ENCODE measurements around the gene TM6SF1. TPM values are rescaled to one million over a fixed set of nuclear protein-coding genes. Genes with fewer than 3 reads are reported as not detected.

Gene TM6SF1
- total RNA-seq, 1 experiment from 2014 or later: not detected

- DNase-seq (no peak), ATAC-seq (no peak)
- no peaks in the 10 kb centered on the region for H3K27me3 ChIP-seq (ENCODE audit: low read length)
- H3K9me2 ChIP-seq (replicated peaks; ENCODE audit: low read length): no peaks in the 10 kb centered on the region
- no peak overlapping the region for H2AFZ ChIP-seq (ENCODE audit: low read length)
- TF ChIP-seq CTCF (conservative IDR thresholded peaks at IDR 0.05; ENCODE audit: low read depth, low read length) (no peak), EZH2 (IDR thresholded peaks at IDR 0.05; ENCODE audit: low read length, unreplicated experiment) (no peak), EZH2phosphoT487 (IDR thresholded peaks at IDR 0.05; ENCODE audit: borderline replicate concordance, low read length) (no peak)
- ChIA-PET CTCF (no interaction called here), POLR2A (ENCODE audit: unreplicated experiment) (no interaction called here)
- H3K4me2 ChIP-seq (ENCODE audit: low read length): no peak overlapping the region
- no peak overlapping the region for H3K4me3 ChIP-seq (ENCODE audit: low read length)
- H3F3A ChIP-seq (ENCODE audit: low read length, unreplicated experiment): no peaks in the 10 kb centered on the region
- BruUV-seq (replicated peaks): no TSS peak
- no peak overlapping the region for H3K9ac ChIP-seq (ENCODE audit: low read length)
- intact Hi-C loops (cut with micrococcal nuclease): no loop called here
- no peaks in the 10 kb centered on the region for H3K79me2 ChIP-seq (ENCODE audit: low read length)
- H3K36me3 ChIP-seq (ENCODE audit: low read depth, low read length): no peaks in the 10 kb centered on the region
- no peaks in the 10 kb centered on the region for H3K9me3 ChIP-seq (ENCODE audit: low read length)
- H4K20me1 ChIP-seq (ENCODE audit: low read length): no peaks in the 10 kb centered on the region
- no peak overlapping the region for H3K27ac ChIP-seq (ENCODE audit: low read length)
- H3K4me1 ChIP-seq (ENCODE audit: insufficient read depth, low read length): no peaks in the 10 kb centered on the region
Measured at GRCh38 chr15:83111149-83111548, 3.7 kb downstream of the TM6SF1 start.

GRCh38 chr15:83112233-83112955, 4.9 kb downstream of the TM6SF1 start:
- ATAC-seq (no peak), DNase-seq (no peak)
- POLR2A ChIA-PET (ENCODE audit: unreplicated experiment): no interaction called here
- Histone ChIP-seq H4K20me1 (ENCODE audit: low read length) (no peaks in the 10 kb centered on the region), H3K9me2 (replicated peaks; ENCODE audit: low read length) (no peaks in the 10 kb centered on the region), H3K27me3 (ENCODE audit: low read length) (no peaks in the 10 kb centered on the region), H3K79me2 (ENCODE audit: low read length) (no peaks in the 10 kb centered on the region), H3K4me2 (ENCODE audit: low read length) (no peak overlapping the region), H3K36me3 (ENCODE audit: low read depth, low read length) (no peaks in the 10 kb centered on the region), H3K9ac (ENCODE audit: low read length) (no peak overlapping the region), H3K9me3 (ENCODE audit: low read length) (no peaks in the 10 kb centered on the region), H3K4me1 (ENCODE audit: insufficient read depth, low read length) (no peaks in the 10 kb centered on the region), H3F3A (ENCODE audit: low read length, unreplicated experiment) (no peaks in the 10 kb centered on the region), H2AFZ (ENCODE audit: low read length) (no peak overlapping the region), H3K27ac (ENCODE audit: low read length) (no peak overlapping the region), H3K4me3 (ENCODE audit: low read length) (no peak overlapping the region)
- intact Hi-C loops (cut with micrococcal nuclease): no loop called here
- no TSS peak for BruUV-seq (replicated peaks)
- TF ChIP-seq EZH2phosphoT487 (IDR thresholded peaks at IDR 0.05; ENCODE audit: borderline replicate concordance, low read length) (no peak), CTCF (conservative IDR thresholded peaks at IDR 0.05; ENCODE audit: low read depth, low read length) (no peak), EZH2 (IDR thresholded peaks at IDR 0.05; ENCODE audit: low read length, unreplicated experiment) (no peak)
- CTCF ChIA-PET: no interaction called here

- no peak overlapping the region for H2AFZ ChIP-seq (ENCODE audit: low read length)
Measured at GRCh38 chr15:83112956-83113299, 5.5 kb downstream of the TM6SF1 start.

More at GRCh38 chr15:83112956-83113299, 5.5 kb downstream of the TM6SF1 start:
- no peak for ATAC-seq
- no peaks in the 10 kb centered on the region for H3K4me1 ChIP-seq (ENCODE audit: insufficient read depth, low read length)
- ChIA-PET CTCF (no interaction called here), POLR2A (ENCODE audit: unreplicated experiment) (no interaction called here)
- no peak overlapping the region for H3K4me3 ChIP-seq (ENCODE audit: low read length)
- H3F3A ChIP-seq (ENCODE audit: low read length, unreplicated experiment): no peaks in the 10 kb centered on the region
- no peak for DNase-seq
- H3K9me2 ChIP-seq (replicated peaks; ENCODE audit: low read length): no peaks in the 10 kb centered on the region
- H4K20me1 ChIP-seq (ENCODE audit: low read length): no peaks in the 10 kb centered on the region
- TF ChIP-seq EZH2 (IDR thresholded peaks at IDR 0.05; ENCODE audit: low read length, unreplicated experiment) (no peak), EZH2phosphoT487 (IDR thresholded peaks at IDR 0.05; ENCODE audit: borderline replicate concordance, low read length) (no peak), CTCF (conservative IDR thresholded peaks at IDR 0.05; ENCODE audit: low read depth, low read length) (no peak)
- no peaks in the 10 kb centered on the region for H3K9me3 ChIP-seq (ENCODE audit: low read length)
- H3K4me2 ChIP-seq (ENCODE audit: low read length): no peak overlapping the region
- H3K27me3 ChIP-seq (ENCODE audit: low read length): no peaks in the 10 kb centered on the region
- no TSS peak for BruUV-seq (replicated peaks)
- intact Hi-C loops (cut with micrococcal nuclease): no loop called here
- H3K27ac ChIP-seq (ENCODE audit: low read length): no peak overlapping the region
- H3K36me3 ChIP-seq (ENCODE audit: low read depth, low read length): no peaks in the 10 kb centered on the region
- H3K9ac ChIP-seq (ENCODE audit: low read length): no peak overlapping the region
- no peaks in the 10 kb centered on the region for H3K79me2 ChIP-seq (ENCODE audit: low read length)

All from PC-3 (cell line).